Vagina (tissue), 2 donors: ENCODE measurements around the gene GNE. TPM values are rescaled to one million over a fixed set of nuclear protein-coding genes. Genes with fewer than 3 reads are reported as not detected.
"Not testable (repeated sequence)": the region's sequence is repeated elsewhere in the genome, so short reads cannot be mapped to it uniquely, and the experiment has no call there.

ENCODE experiments used
- DNase-seq, 2 donors: peaks; one replicate each; pipeline ENCODE4 v3.0.0-alpha.2; 2017; ENCODE audit errors: extremely low spot score in 2 of 2
- H3K27ac ChIP-seq: fragments of 200-600 bp; sonication (generic); one replicate; pipeline ENCODE4 v1.5.1; 2019
- H3K27me3 ChIP-seq: fragments of 200-600 bp; sonication (generic); one replicate; pipeline ENCODE4 v1.5.1; 2019
- H3K36me3 ChIP-seq, 2 donors: fragments of 200-600 bp; sonication (generic); one replicate each; pipeline ENCODE4 v1.5.1; 2017 to 2019
- H3K4me1 ChIP-seq: fragments of 200-600 bp; sonication (generic); one replicate; pipeline ENCODE4 v1.5.1; 2019
- H3K4me3 ChIP-seq, 2 donors: fragments of 200-600 bp; sonication (generic); 1 replicate in 1 of 2; 2 replicates in 1 of 2; pipeline ENCODE4 v1.5.1; 2016 to 2019
- H3K9me3 ChIP-seq: fragments of 200-600 bp; sonication (generic); one replicate; pipeline ENCODE4 v1.5.1; 2019
- CTCF ChIP-seq, 3 experiments: fragments of 450-650 bp in 2 of 3; fragments of 200-600 bp in 1 of 3; sonication (generic) in 1 of 3; IDR thresholded peaks; one replicate each; pipeline ENCODE4 v1.5.1; 2017 to 2019; ENCODE audit warnings: antibody characterized with exemption in 3 of 3, mild to moderate bottlenecking in 2 of 3, moderate library complexity in 2 of 3
- POLR2A ChIP-seq, 2 donors: fragments of 450-650 bp; IDR thresholded peaks; one replicate each; pipeline ENCODE4 v1.6.1; 2017; ENCODE audit warnings: antibody characterized with exemption in 2 of 2, mild to moderate bottlenecking in 2 of 2, moderate library complexity in 2 of 2
- POLR2AphosphoS5 ChIP-seq, 2 donors: sonication (generic); formaldehyde crosslinking; IDR thresholded peaks; one replicate each; pipeline ENCODE4 v1.9.0; 2017; ENCODE audit warnings: antibody characterized with exemption in 2 of 2, mild to moderate bottlenecking in 2 of 2, low read depth in 1 of 2; ENCODE audit not compliant: insufficient read depth in 1 of 2
- intact Hi-C: fragments of 100-400 bp; cut with DNase I; formaldehyde crosslinking; loops from one replicate; pipeline ENCODE4 v1.15.1; 2023
- total RNA-seq: library from RNA; depleted of rRNA; stranded (reverse); fragments of >200 nt; gene quantifications from one replicate; pipeline ENCODE4 v1.2.3, GENCODE V29; 2016

Gene GNE
- total RNA-seq, 1 donor from 2014 or later: 16.0 TPM

- Histone ChIP-seq H3K27ac (no peak overlapping the region), H3K4me3 (no peak overlapping the region), H3K9me3 (no peaks in the 10 kb centered on the region), H3K27me3 (no peaks in the 10 kb centered on the region), H3K4me1 (no peaks in the 10 kb centered on the region), H3K36me3 (no peaks in the 10 kb centered on the region)
- intact Hi-C loops: no loop called here
- no peak for DNase-seq
- no peak for TF ChIP-seq CTCF (IDR thresholded peaks at IDR 0.05)
- no peak for TF ChIP-seq POLR2A (IDR thresholded peaks at IDR 0.05)
- TF ChIP-seq POLR2AphosphoS5 (IDR thresholded peaks at IDR 0.05; ENCODE audit: insufficient read depth in 1 of 2, low read depth in 1 of 2): no peak
Observed at GRCh38 chr9:36177571-36177970, 80.7 kb downstream of the GNE start.

DNA sequence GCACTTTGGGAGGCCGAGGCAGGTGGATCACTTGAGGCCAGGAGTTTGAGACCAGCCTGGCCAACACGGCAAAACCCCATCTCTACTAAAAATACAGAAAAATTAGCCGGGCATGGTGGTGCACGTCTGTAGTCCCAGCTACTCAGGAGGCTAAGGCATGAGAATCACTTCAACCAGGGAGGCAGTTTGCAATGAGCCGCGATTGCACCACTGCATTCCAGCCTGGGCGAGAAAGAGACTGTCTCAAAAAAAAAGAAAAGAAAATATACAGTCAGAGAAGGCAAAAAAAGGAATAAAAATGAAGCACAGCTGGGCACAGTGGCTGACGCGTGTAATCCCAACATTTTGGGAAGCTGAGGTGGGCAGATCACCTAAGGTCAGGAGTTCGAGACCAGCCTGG is 81.8 kb downstream of the GNE start:
- H3K4me1 ChIP-seq, H3K27ac ChIP-seq, H3K36me3 ChIP-seq, H3K4me3 ChIP-seq, DNase-seq, intact Hi-C loops, H3K27me3 ChIP-seq, H3K9me3 ChIP-seq: not testable (repeated sequence)

DNA sequence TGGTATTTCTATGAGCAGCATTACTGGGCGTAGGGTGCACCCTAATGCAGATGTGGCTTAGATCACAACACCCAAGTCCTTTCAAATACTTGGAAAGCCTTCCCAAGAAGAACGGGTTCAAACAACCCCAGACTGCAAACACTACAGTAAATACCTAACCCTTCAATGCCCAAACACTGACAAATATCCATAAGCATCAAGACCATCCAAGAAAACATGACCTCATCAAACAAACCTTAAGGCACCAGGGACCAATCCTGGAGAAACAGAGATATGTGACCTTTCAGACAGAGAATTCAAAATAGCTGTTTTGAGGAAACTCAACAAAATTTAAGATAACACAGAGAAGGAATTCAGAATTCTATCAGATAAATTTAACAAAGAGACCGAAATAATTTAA is 83.0 kb downstream of the GNE start:
- intact Hi-C loops, H3K4me1 ChIP-seq, H3K36me3 ChIP-seq, H3K9me3 ChIP-seq, DNase-seq, H3K27ac ChIP-seq, H3K27me3 ChIP-seq, H3K4me3 ChIP-seq: not testable (repeated sequence)

DNA sequence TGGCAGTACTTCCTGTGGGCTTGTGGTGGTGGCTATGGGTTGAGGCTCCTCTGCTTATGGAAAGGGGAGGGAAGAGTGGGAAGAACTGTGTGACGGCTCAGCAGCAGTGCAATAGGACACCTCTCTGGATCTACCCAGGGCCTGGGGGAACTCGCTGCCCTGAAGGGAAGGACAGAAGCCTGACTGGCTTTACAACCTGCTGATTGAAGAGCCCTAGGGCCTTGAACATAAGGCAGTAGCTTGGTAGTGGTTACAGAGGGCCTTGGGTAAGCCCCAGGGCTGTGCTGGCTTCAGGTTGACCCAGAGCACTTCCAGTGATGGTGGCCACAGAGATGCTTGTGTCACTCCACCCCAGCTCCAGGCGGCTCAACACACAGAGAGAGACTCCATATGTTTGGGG is 83.5 kb downstream of the GNE start:
- no peaks in the 10 kb centered on the region for H3K27me3 ChIP-seq
- no peaks in the 10 kb centered on the region for H3K4me1 ChIP-seq
- H3K9me3 ChIP-seq: no peaks in the 10 kb centered on the region
- intact Hi-C loops: loop anchor here (5.0 kb wide), 1 partner anchor 47 kb away; no protein-coding TSS in a partner anchor
- TF ChIP-seq POLR2AphosphoS5 (IDR thresholded peaks at IDR 0.05; ENCODE audit: insufficient read depth in 1 of 2, low read depth in 1 of 2) (no peak), CTCF (IDR thresholded peaks at IDR 0.05) (no peak), POLR2A (IDR thresholded peaks at IDR 0.05) (no peak)
- H3K27ac ChIP-seq: no peak overlapping the region
- no peaks in the 10 kb centered on the region for H3K36me3 ChIP-seq
- H3K4me3 ChIP-seq: no peak overlapping the region
- DNase-seq: no peak

- H3K4me3 ChIP-seq: no peak overlapping the region
- intact Hi-C loops: loop anchor here (5.0 kb wide), 1 partner anchor 47 kb away; no protein-coding TSS in a partner anchor
- TF ChIP-seq POLR2AphosphoS5 (IDR thresholded peaks at IDR 0.05; ENCODE audit: insufficient read depth in 1 of 2, low read depth in 1 of 2) (no peak), CTCF (IDR thresholded peaks at IDR 0.05) (no peak), POLR2A (IDR thresholded peaks at IDR 0.05) (no peak)
- no peaks in the 10 kb centered on the region for H3K9me3 ChIP-seq
- H3K36me3 ChIP-seq: no peaks in the 10 kb centered on the region
- no peaks in the 10 kb centered on the region for H3K27me3 ChIP-seq
- no peaks in the 10 kb centered on the region for H3K4me1 ChIP-seq
- no peak for DNase-seq
- no peak overlapping the region for H3K27ac ChIP-seq
Observed at GRCh38 chr9:36174271-36174670, 84.0 kb downstream of the GNE start.

GRCh38 chr9:36173861-36174260 is 84.4 kb downstream of the GNE start:
- no peaks in the 10 kb centered on the region for H3K4me1 ChIP-seq
- H3K9me3 ChIP-seq: no peaks in the 10 kb centered on the region
- H3K4me3 ChIP-seq: no peak overlapping the region
- no peak overlapping the region for H3K27ac ChIP-seq
- no peaks in the 10 kb centered on the region for H3K36me3 ChIP-seq
- DNase-seq: no peak
- TF ChIP-seq POLR2AphosphoS5 (IDR thresholded peaks at IDR 0.05; ENCODE audit: insufficient read depth in 1 of 2, low read depth in 1 of 2): no peak
- TF ChIP-seq CTCF (IDR thresholded peaks at IDR 0.05): no peak
- no peak for TF ChIP-seq POLR2A (IDR thresholded peaks at IDR 0.05)
- H3K27me3 ChIP-seq: no peaks in the 10 kb centered on the region
- intact Hi-C loops: loop anchor here (5.0 kb wide), 1 partner anchor 47 kb away; no protein-coding TSS in a partner anchor
